AG09309 (cell line): ENCODE measurements around the gene PRKD1.

Experiments
- DNase-seq: peaks from one replicate; pipeline ENCODE4 v3.0.0-alpha.2; 2010; ENCODE audit warnings: low read depth
- H3K4me3 ChIP-seq: 2 replicates; pipeline ENCODE4 v1.5.1; 2011; ENCODE audit warnings: mild to moderate bottlenecking, low read depth, low read length, moderate library complexity; ENCODE audit not compliant: control insufficient read depth
- CTCF ChIP-seq: IDR thresholded peaks from 2 replicates; pipeline ENCODE4 v1.5.1; 2011; ENCODE audit warnings: mild to moderate bottlenecking, low read depth, low read length, inconsistent platforms; ENCODE audit not compliant: insufficient read depth, control insufficient read depth; ENCODE audit errors: missing control alignments

Gene PRKD1

GRCh38 chr14:29584992-29585391 lies 342.7 kb downstream of the PRKD1 start:
- peak; percentile 71 for DNase-seq
- no peak for TF ChIP-seq CTCF
- H3K4me3 ChIP-seq: no peak overlapping the region

- no peak for DNase-seq
- TF ChIP-seq CTCF: no peak
Measured at GRCh38 chr14:29580763-29581162, 346.9 kb downstream of the PRKD1 start.

GRCh38 chr14:29579838-29580237 lies 347.8 kb downstream of the PRKD1 start:
- no peak for TF ChIP-seq CTCF

More at GRCh38 chr14:29580763-29581162, 346.9 kb downstream of the PRKD1 start:
- no peak overlapping the region for H3K4me3 ChIP-seq

GRCh38 chr14:29576927-29577326 lies 350.7 kb downstream of the PRKD1 start:
- H3K4me3 ChIP-seq: no peak overlapping the region
- DNase-seq: no peak
- TF ChIP-seq CTCF: no peak

More at GRCh38 chr14:29579838-29580237, 347.8 kb downstream of the PRKD1 start:
- no peak for DNase-seq
- no peak overlapping the region for H3K4me3 ChIP-seq

- H3K4me3 ChIP-seq: no peak overlapping the region
- no peak for TF ChIP-seq CTCF
- no peak for DNase-seq
Measured at GRCh38 chr14:29569194-29569593, 358.5 kb downstream of the PRKD1 start.

- H3K4me3 ChIP-seq: no peak overlapping the region
- DNase-seq: no peak
- no peak for TF ChIP-seq CTCF
Measured at GRCh38 chr14:29566194-29566593, 361.5 kb downstream of the PRKD1 start.

- H3K4me3 ChIP-seq: no peak overlapping the region
- TF ChIP-seq CTCF: no peak
- peak; percentile 48 for DNase-seq
Measured at GRCh38 chr14:29558516-29558915, 369.1 kb downstream of the PRKD1 start.
